Measurements from ENCODE around the gene ADCY3. TPM values are rescaled to one million over a fixed set of nuclear protein-coding genes. Genes with fewer than 3 reads are reported as not detected.

Gene ADCY3
- total and polyA plus RNA-seq, 2 experiments from 2014 or later = 9.1 to 47.4 TPM

GRCh38 chr2:24877067-24877466, 43.0 kb downstream of the ADCY3 start:
- H3F3A ChIP-seq (ENCODE audit: insufficient read depth) = 0 out of 2 replicates have a peak, but pooled peaks cover 2% of the 10 kb centered on the region
- H2AFZ ChIP-seq = no peak overlapping the region
- H3K79me2 ChIP-seq (ENCODE audit: insufficient read depth) = peaks cover 4% of the 10 kb centered on the region; the same call in 1 of the 2 replicates
- TF ChIP-seq EZH2phosphoT487 (IDR thresholded peaks at IDR 0.05; ENCODE audit: insufficient read depth, low read depth) (no peak), EZH2 (IDR thresholded peaks at IDR 0.05; ENCODE audit: insufficient read depth, poor library complexity, severe bottlenecking) (no peak)
- WGBS, 2 experiments (ENCODE audit: low coverage in 1 of 2, low lambda C conversion rate in 2 of 2, missing lambda C conversion rate in 2 of 2) = 94 to 97% methylated on average over 6 of the region's 6 CpGs
- H3K27me3 ChIP-seq (replicated peaks; ENCODE audit: insufficient read depth) = no peaks in the 10 kb centered on the region
- H4K20me1 ChIP-seq (ENCODE audit: insufficient read depth) = no peaks in the 10 kb centered on the region
- DNase-seq = no peak
- no peaks in the 10 kb centered on the region for H3K9me3 ChIP-seq (ENCODE audit: low read depth)
- H3K36me3 ChIP-seq (ENCODE audit: low read depth) = no peaks in the 10 kb centered on the region
- no peak overlapping the region for H3K4me2 ChIP-seq (ENCODE audit: unreplicated experiment)
- H3K27ac ChIP-seq = no peak overlapping the region
- no peak overlapping the region for H3K9ac ChIP-seq
- no peaks in the 10 kb centered on the region for H3K9me2 ChIP-seq (ENCODE audit: insufficient read depth)
- no peak overlapping the region for H3K4me3 ChIP-seq
- in situ Hi-C loops (cut with MboI) = no loop called here
- peaks cover 2% of the 10 kb centered on the region; the same call in 1 of the 2 replicates for H3K4me1 ChIP-seq (ENCODE audit: insufficient read depth)

GRCh38 chr2:24875901-24876300, 44.1 kb downstream of the ADCY3 start:
- no peaks in the 10 kb centered on the region for H3K4me1 ChIP-seq (ENCODE audit: insufficient read depth)
- no peak overlapping the region for H3K27ac ChIP-seq
- H3F3A ChIP-seq (ENCODE audit: insufficient read depth) = no peaks in the 10 kb centered on the region
- no peak overlapping the region for H3K4me2 ChIP-seq (ENCODE audit: unreplicated experiment)
- no peak overlapping the region for H3K9ac ChIP-seq
- H3K79me2 ChIP-seq (ENCODE audit: insufficient read depth) = peaks cover 4% of the 10 kb centered on the region; the same call in 1 of the 2 replicates
- no peaks in the 10 kb centered on the region for H3K27me3 ChIP-seq (replicated peaks; ENCODE audit: insufficient read depth)
- in situ Hi-C loops (cut with MboI) = no loop called here
- TF ChIP-seq EZH2phosphoT487 (IDR thresholded peaks at IDR 0.05; ENCODE audit: insufficient read depth, low read depth) (no peak), EZH2 (IDR thresholded peaks at IDR 0.05; ENCODE audit: insufficient read depth, poor library complexity, severe bottlenecking) (no peak)
- 92 to 100% methylated on average over 2 of the region's 2 CpGs for WGBS, 2 experiments (ENCODE audit: low coverage in 1 of 2, low lambda C conversion rate in 2 of 2, missing lambda C conversion rate in 2 of 2)
- no peak overlapping the region for H2AFZ ChIP-seq
- H3K4me3 ChIP-seq = no peak overlapping the region
- no peaks in the 10 kb centered on the region for H4K20me1 ChIP-seq (ENCODE audit: insufficient read depth)
- no peak for DNase-seq
- no peaks in the 10 kb centered on the region for H3K9me3 ChIP-seq (ENCODE audit: low read depth)
- H3K9me2 ChIP-seq (ENCODE audit: insufficient read depth) = no peaks in the 10 kb centered on the region
- H3K36me3 ChIP-seq (ENCODE audit: low read depth) = no peaks in the 10 kb centered on the region

- Histone ChIP-seq H3K36me3 (ENCODE audit: low read depth) (no peaks in the 10 kb centered on the region), H4K20me1 (ENCODE audit: insufficient read depth) (no peaks in the 10 kb centered on the region), H3K9me3 (ENCODE audit: low read depth) (no peaks in the 10 kb centered on the region), H3K27ac (no peak overlapping the region), H3K4me2 (ENCODE audit: unreplicated experiment) (no peak overlapping the region), H3K4me3 (no peak overlapping the region), H3K27me3 (replicated peaks; ENCODE audit: insufficient read depth) (no peaks in the 10 kb centered on the region), H3F3A (ENCODE audit: insufficient read depth) (no peaks in the 10 kb centered on the region), H3K9ac (no peak overlapping the region), H2AFZ (no peak overlapping the region), H3K4me1 (ENCODE audit: insufficient read depth) (no peaks in the 10 kb centered on the region), H3K79me2 (ENCODE audit: insufficient read depth) (peaks cover 4% of the 10 kb centered on the region; the same call in 1 of the 2 replicates), H3K9me2 (ENCODE audit: insufficient read depth) (no peaks in the 10 kb centered on the region)
- DNase-seq = peak; percentile 56
- 69 to 79% methylated on average over 10 of the region's 10 CpGs for WGBS, 2 experiments (ENCODE audit: low coverage in 1 of 2, low lambda C conversion rate in 2 of 2, missing lambda C conversion rate in 2 of 2)
- TF ChIP-seq EZH2phosphoT487 (IDR thresholded peaks at IDR 0.05; ENCODE audit: insufficient read depth, low read depth) (no peak), EZH2 (IDR thresholded peaks at IDR 0.05; ENCODE audit: insufficient read depth, poor library complexity, severe bottlenecking) (no peak)
- in situ Hi-C loops (cut with MboI) = no loop called here
Observed at GRCh38 chr2:24875272-24875671, 44.8 kb downstream of the ADCY3 start.

- H3K4me2 ChIP-seq (ENCODE audit: unreplicated experiment) = no peak overlapping the region
- no peak for DNase-seq
- peaks cover 4% of the 10 kb centered on the region; the same call in 1 of the 2 replicates for H3K79me2 ChIP-seq (ENCODE audit: insufficient read depth)
- TF ChIP-seq EZH2 (IDR thresholded peaks at IDR 0.05; ENCODE audit: insufficient read depth, poor library complexity, severe bottlenecking) = no peak
- TF ChIP-seq EZH2phosphoT487 (IDR thresholded peaks at IDR 0.05; ENCODE audit: insufficient read depth, low read depth) = no peak
- H3K9me2 ChIP-seq (ENCODE audit: insufficient read depth) = no peaks in the 10 kb centered on the region
- H2AFZ ChIP-seq = no peak overlapping the region
- H3K9ac ChIP-seq = no peak overlapping the region
- no peaks in the 10 kb centered on the region for H4K20me1 ChIP-seq (ENCODE audit: insufficient read depth)
- in situ Hi-C loops (cut with MboI) = no loop called here
- no peaks in the 10 kb centered on the region for H3K9me3 ChIP-seq (ENCODE audit: low read depth)
- no peak overlapping the region for H3K27ac ChIP-seq
- WGBS, 2 experiments (ENCODE audit: low coverage in 1 of 2, low lambda C conversion rate in 2 of 2, missing lambda C conversion rate in 2 of 2) = 92 to 93% methylated on average over 9 of the region's 9 CpGs
- no peaks in the 10 kb centered on the region for H3K36me3 ChIP-seq (ENCODE audit: low read depth)
- no peaks in the 10 kb centered on the region for H3F3A ChIP-seq (ENCODE audit: insufficient read depth)
- no peaks in the 10 kb centered on the region for H3K4me1 ChIP-seq (ENCODE audit: insufficient read depth)
- no peak overlapping the region for H3K4me3 ChIP-seq
- H3K27me3 ChIP-seq (replicated peaks; ENCODE audit: insufficient read depth) = no peaks in the 10 kb centered on the region
Observed at GRCh38 chr2:24874035-24874434, 46.0 kb downstream of the ADCY3 start.

GRCh38 chr2:24873619-24874018, 46.4 kb downstream of the ADCY3 start:
- 90 to 97% methylated on average over 8 of the region's 8 CpGs for WGBS, 2 experiments (ENCODE audit: low coverage in 1 of 2, low lambda C conversion rate in 2 of 2, missing lambda C conversion rate in 2 of 2)
- in situ Hi-C loops (cut with MboI) = no loop called here
- H3K4me2 ChIP-seq (ENCODE audit: unreplicated experiment) = no peak overlapping the region

More at GRCh38 chr2:24873619-24874018, 46.4 kb downstream of the ADCY3 start:
- Histone ChIP-seq H2AFZ (no peak overlapping the region), H3K9ac (no peak overlapping the region), H4K20me1 (ENCODE audit: insufficient read depth) (no peaks in the 10 kb centered on the region), H3K79me2 (ENCODE audit: insufficient read depth) (peaks cover 4% of the 10 kb centered on the region; the same call in 1 of the 2 replicates), H3K9me2 (ENCODE audit: insufficient read depth) (no peaks in the 10 kb centered on the region), H3K27me3 (replicated peaks; ENCODE audit: insufficient read depth) (no peaks in the 10 kb centered on the region), H3K27ac (no peak overlapping the region), H3K36me3 (ENCODE audit: low read depth) (no peaks in the 10 kb centered on the region), H3F3A (ENCODE audit: insufficient read depth) (no peaks in the 10 kb centered on the region), H3K9me3 (ENCODE audit: low read depth) (no peaks in the 10 kb centered on the region), H3K4me3 (no peak overlapping the region), H3K4me1 (ENCODE audit: insufficient read depth) (no peaks in the 10 kb centered on the region)
- DNase-seq = no peak
- TF ChIP-seq EZH2phosphoT487 (IDR thresholded peaks at IDR 0.05; ENCODE audit: insufficient read depth, low read depth) (no peak), EZH2 (IDR thresholded peaks at IDR 0.05; ENCODE audit: insufficient read depth, poor library complexity, severe bottlenecking) (no peak)

Data from GM23248 (cell line).